GM12864 (cell line): ENCODE data around the gene TRRAP.

ENCODE experiments used
- DNase-seq: peaks from one replicate; pipeline ENCODE4 v3.0.0-alpha.2; 2011; ENCODE audit warnings: low read depth
- H3K4me3 ChIP-seq: 2 replicates; pipeline ENCODE4 v1.5.1; 2011; ENCODE audit warnings: mild to moderate bottlenecking, low read depth, low read length, control low read depth
- CTCF ChIP-seq: IDR thresholded peaks from 2 replicates; pipeline ENCODE4 v1.5.1; 2011; ENCODE audit warnings: low read depth, mild to moderate bottlenecking, moderate library complexity, low read length, control low read depth, inconsistent platforms; ENCODE audit errors: missing control alignments

TRRAP gene

GRCh38 chr7:98982686-98983085 is 104.4 kb downstream of the TRRAP start:
- no peak overlapping the region for H3K4me3 ChIP-seq
- DNase-seq: no peak
- no peak for TF ChIP-seq CTCF

- no peak overlapping the region for H3K4me3 ChIP-seq
- DNase-seq: no peak
- no peak for TF ChIP-seq CTCF
These were observed 105.8 kb downstream of the TRRAP start for GRCh38 chr7:98984126-98984525.

GRCh38 chr7:98985406-98985805 is 107.1 kb downstream of the TRRAP start:
- no peak for DNase-seq
- no peak overlapping the region for H3K4me3 ChIP-seq
- no peak for TF ChIP-seq CTCF

GRCh38 chr7:98985945-98986344 is 107.6 kb downstream of the TRRAP start:
- DNase-seq: no peak
- TF ChIP-seq CTCF: no peak
- no peak overlapping the region for H3K4me3 ChIP-seq

GRCh38 chr7:98988641-98989040 is 110.3 kb downstream of the TRRAP start:
- no peak for TF ChIP-seq CTCF
- no peak for DNase-seq

GRCh38 chr7:98990356-98990755 is 112.0 kb downstream of the TRRAP start:
- H3K4me3 ChIP-seq: no peak overlapping the region
- DNase-seq: no peak
- no peak for TF ChIP-seq CTCF

More at GRCh38 chr7:98988641-98989040, 110.3 kb downstream of the TRRAP start:
- no peak overlapping the region for H3K4me3 ChIP-seq

- TF ChIP-seq CTCF: no peak
- no peak for DNase-seq
These were observed 112.8 kb downstream of the TRRAP start for GRCh38 chr7:98991141-98991540.

More at GRCh38 chr7:98991141-98991540, 112.8 kb downstream of the TRRAP start:
- H3K4me3 ChIP-seq: no peak overlapping the region
